Loucy (cell line): ENCODE results near the gene GNG10.

Source experiments
- H2AFZ ChIP-seq: fragments of 200-600 bp; sonication (generic); 2 replicates; pipeline ENCODE4 v1.6.0; 2016; ENCODE audit warnings: antibody characterized with exemption, mild to moderate bottlenecking, low read length, moderate library complexity
- H3F3A ChIP-seq: fragments of 200-600 bp; 2 replicates; pipeline ENCODE4 v1.6.0; 2016; ENCODE audit warnings: antibody characterized with exemption, low read depth, mild to moderate bottlenecking
- H3K27me3 ChIP-seq: fragments of 200-600 bp; sonication (generic); 2 replicates; pipeline ENCODE4 v1.6.1; 2014; ENCODE audit warnings: low read length, mild to moderate bottlenecking; ENCODE audit not compliant: insufficient read depth, poor library complexity, severe bottlenecking
- H3K36me3 ChIP-seq: fragments of 200-600 bp; sonication (generic); 2 replicates; pipeline ENCODE4 v1.6.1; 2016; ENCODE audit warnings: low read length; ENCODE audit not compliant: insufficient read depth
- H3K4me1 ChIP-seq: fragments of 200-600 bp; sonication (generic); 2 replicates; pipeline ENCODE4 v1.5.1; 2014; ENCODE audit warnings: low read length, mild to moderate bottlenecking; ENCODE audit not compliant: insufficient read depth, poor library complexity, severe bottlenecking
- H3K4me2 ChIP-seq: fragments of 200-600 bp; sonication (generic); 2 replicates; pipeline ENCODE4 v1.6.0; 2014; ENCODE audit warnings: antibody characterized with exemption, low read length, low read depth, mild to moderate bottlenecking; ENCODE audit not compliant: poor library complexity, severe bottlenecking
- H3K4me3 ChIP-seq: fragments of 200-600 bp; sonication (generic); 2 replicates; pipeline ENCODE4 v1.5.1; 2014; ENCODE audit warnings: low read length, mild to moderate bottlenecking, mixed read lengths; ENCODE audit not compliant: poor library complexity, severe bottlenecking
- H3K79me2 ChIP-seq: fragments of 200-600 bp; sonication (generic); 2 replicates; pipeline ENCODE4 v1.6.1; 2014; ENCODE audit warnings: low read length; ENCODE audit not compliant: insufficient read depth
- H3K9ac ChIP-seq: fragments of 200-600 bp; sonication (generic); 2 replicates; pipeline ENCODE4 v1.6.0; 2014; ENCODE audit warnings: mild to moderate bottlenecking, low read depth, low read length, moderate library complexity; ENCODE audit not compliant: poor library complexity, severe bottlenecking
- H3K9me2 ChIP-seq: fragments of 200-600 bp; sonication (generic); replicated peaks from 2 replicates; pipeline ENCODE4 v1.6.1; 2016; ENCODE audit warnings: low read depth, low read length, mixed read lengths
- H3K9me3 ChIP-seq: fragments of 200-600 bp; sonication (generic); 2 replicates; pipeline ENCODE4 v1.6.1; 2014; ENCODE audit warnings: mild to moderate bottlenecking, antibody characterized with exemption, low read length, low read depth; ENCODE audit not compliant: insufficient read depth
- H4K20me1 ChIP-seq: fragments of 200-600 bp; sonication (generic); 2 replicates; pipeline ENCODE4 v1.6.0; 2014; ENCODE audit warnings: antibody characterized with exemption, low read length, mild to moderate bottlenecking; ENCODE audit not compliant: insufficient read depth, poor library complexity, severe bottlenecking
- EZH2phosphoT487 ChIP-seq: fragments of 200-600 bp; IDR thresholded peaks from 2 replicates; pipeline ENCODE4 v1.6.1; 2018; ENCODE audit warnings: antibody characterized with exemption, mild to moderate bottlenecking, moderate library complexity, borderline replicate concordance
- TF ChIP-seq, protein P1 (sequence below): fragments of 200-600 bp; sonication (generic); conservative IDR thresholded peaks from 2 replicates; pipeline ENCODE4 v1.5.1; 2014; ENCODE audit warnings: mild to moderate bottlenecking, antibody characterized with exemption, low read length

The GNG10 gene

DNA sequence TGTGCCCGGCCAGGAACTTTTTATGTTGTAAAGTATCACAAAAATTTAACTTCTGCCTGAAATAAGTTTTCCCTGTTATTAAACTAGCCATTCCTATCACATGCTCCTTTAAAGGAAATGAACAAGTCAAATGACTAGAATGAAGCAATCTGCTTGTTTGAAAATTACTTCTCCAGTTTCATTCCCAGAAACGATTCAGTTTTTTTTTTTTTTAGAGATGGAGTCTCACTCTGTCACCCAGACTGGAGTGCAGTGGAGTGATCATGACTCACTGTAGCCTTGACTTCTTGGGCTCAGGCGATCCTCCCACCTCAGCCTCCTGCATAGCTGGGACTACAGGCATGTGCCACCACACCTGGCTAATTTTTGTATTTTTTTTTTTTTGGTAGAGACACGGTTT lies 13.3 kb upstream of the GNG10 start:
- Histone ChIP-seq H3K4me2 (no peak overlapping the region), H2AFZ (no peak overlapping the region), H3K4me1 (no peaks in the 10 kb centered on the region), H3K9ac (no peak overlapping the region), H3K79me2 (no peaks in the 10 kb centered on the region), H3K27me3 (no peaks in the 10 kb centered on the region), H3F3A (no peaks in the 10 kb centered on the region), H4K20me1 (no peaks in the 10 kb centered on the region), H3K36me3 (peaks cover 45% of the 10 kb centered on the region; the same call in 1 of the 2 replicates), H3K9me2 (no peaks in the 10 kb centered on the region), H3K4me3 (no peak overlapping the region), H3K9me3 (no peaks in the 10 kb centered on the region)
- TF ChIP-seq, protein P1, sequence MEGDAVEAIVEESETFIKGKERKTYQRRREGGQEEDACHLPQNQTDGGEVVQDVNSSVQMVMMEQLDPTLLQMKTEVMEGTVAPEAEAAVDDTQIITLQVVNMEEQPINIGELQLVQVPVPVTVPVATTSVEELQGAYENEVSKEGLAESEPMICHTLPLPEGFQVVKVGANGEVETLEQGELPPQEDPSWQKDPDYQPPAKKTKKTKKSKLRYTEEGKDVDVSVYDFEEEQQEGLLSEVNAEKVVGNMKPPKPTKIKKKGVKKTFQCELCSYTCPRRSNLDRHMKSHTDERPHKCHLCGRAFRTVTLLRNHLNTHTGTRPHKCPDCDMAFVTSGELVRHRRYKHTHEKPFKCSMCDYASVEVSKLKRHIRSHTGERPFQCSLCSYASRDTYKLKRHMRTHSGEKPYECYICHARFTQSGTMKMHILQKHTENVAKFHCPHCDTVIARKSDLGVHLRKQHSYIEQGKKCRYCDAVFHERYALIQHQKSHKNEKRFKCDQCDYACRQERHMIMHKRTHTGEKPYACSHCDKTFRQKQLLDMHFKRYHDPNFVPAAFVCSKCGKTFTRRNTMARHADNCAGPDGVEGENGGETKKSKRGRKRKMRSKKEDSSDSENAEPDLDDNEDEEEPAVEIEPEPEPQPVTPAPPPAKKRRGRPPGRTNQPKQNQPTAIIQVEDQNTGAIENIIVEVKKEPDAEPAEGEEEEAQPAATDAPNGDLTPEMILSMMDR = no peak

DNA sequence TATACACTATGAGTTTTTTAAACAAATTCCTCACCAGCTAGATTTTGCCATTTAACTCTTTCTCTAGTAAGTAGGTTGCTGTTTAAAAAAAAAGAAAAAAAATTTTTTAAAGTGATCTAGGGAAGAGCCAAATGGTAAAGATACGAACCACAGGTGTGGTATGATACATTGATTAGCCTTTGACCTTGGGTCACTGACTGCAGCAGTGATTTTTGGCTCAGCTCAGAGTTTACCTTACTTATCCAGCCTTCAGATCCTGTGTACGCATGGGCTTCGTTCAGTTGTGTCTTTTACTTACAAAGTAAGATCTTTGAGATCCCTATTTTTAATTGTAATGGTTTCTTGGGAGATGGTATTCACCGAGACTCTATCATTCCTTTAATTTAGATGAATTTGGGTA lies 12.4 kb upstream of the GNG10 start:
- Histone ChIP-seq H3K27me3 (no peaks in the 10 kb centered on the region), H3K9ac (no peak overlapping the region), H3K4me2 (no peak overlapping the region), H3K36me3 (peaks cover 52% of the 10 kb centered on the region), H2AFZ (no peak overlapping the region), H3K4me3 (no peak overlapping the region), H3K79me2 (no peaks in the 10 kb centered on the region), H3K9me3 (no peaks in the 10 kb centered on the region), H3F3A (no peaks in the 10 kb centered on the region), H4K20me1 (no peaks in the 10 kb centered on the region), H3K9me2 (no peaks in the 10 kb centered on the region), H3K4me1 (no peaks in the 10 kb centered on the region)
- TF ChIP-seq, protein P1 = no peak
- no peak for TF ChIP-seq EZH2phosphoT487

DNA sequence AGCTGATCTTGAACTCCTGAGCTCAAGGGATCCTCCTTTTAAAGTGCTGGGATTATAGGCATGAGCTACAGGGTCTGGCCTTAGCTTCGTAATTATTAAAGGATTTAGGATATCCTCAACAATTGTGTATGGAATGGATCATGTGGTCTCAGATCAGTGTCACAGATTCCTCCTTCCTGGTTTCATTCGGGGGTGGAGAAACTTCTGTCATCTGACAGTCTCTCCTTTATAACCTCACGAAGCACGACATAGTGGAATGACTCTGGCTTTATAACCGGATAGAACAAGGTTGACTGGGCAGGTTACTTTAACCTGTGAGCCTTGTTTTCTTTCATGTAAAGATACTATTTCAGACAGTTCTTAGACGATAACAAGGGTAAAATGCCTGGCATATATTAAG lies 4.4 kb upstream of the GNG10 start:
- H3K4me2 ChIP-seq = no peak overlapping the region
- peaks cover 4% of the 10 kb centered on the region for H3K4me1 ChIP-seq
- H4K20me1 ChIP-seq = no peaks in the 10 kb centered on the region
- no peaks in the 10 kb centered on the region for H3K9me2 ChIP-seq
- H3K36me3 ChIP-seq = peaks cover 22% of the 10 kb centered on the region
- H3K4me3 ChIP-seq = no peak overlapping the region
- no peaks in the 10 kb centered on the region for H3K9me3 ChIP-seq
- H2AFZ ChIP-seq = no peak overlapping the region
- no peaks in the 10 kb centered on the region for H3F3A ChIP-seq
- H3K79me2 ChIP-seq = no peaks in the 10 kb centered on the region
- no peak overlapping the region for H3K9ac ChIP-seq
- H3K27me3 ChIP-seq = no peaks in the 10 kb centered on the region
- no peak for TF ChIP-seq EZH2phosphoT487
- TF ChIP-seq, protein P1 = no peak
